ENCODE results near the gene NABP1.

GRCh38 chr2:191714925-191715324 is 37.0 kb downstream of the NABP1 start:
- TF ChIP-seq RFX5 (IDR thresholded peaks at IDR 0.05) (no peak), CTCF (IDR thresholded peaks at IDR 0.05) (no peak), MYC (IDR thresholded peaks at IDR 0.05; ENCODE audit: borderline replicate concordance, low read length) (no peak), HEYL (CRISPR knock-in tag; IDR thresholded peaks at IDR 0.05) (no peak)
